SK-N-MC (cell line): Measurements from ENCODE around the gene SERF1B.
"Not testable (repeated sequence)": the region's sequence is repeated elsewhere in the genome, so short reads cannot be mapped to it uniquely, and the experiment has no call there.

Source experiments
- DNase-seq: peaks from one replicate; pipeline ENCODE4 v3.0.0-alpha.2; 2011; ENCODE audit warnings: low read depth, low spot score
- H3K27ac ChIP-seq: fragments of 200-600 bp; sonication (generic); 2 replicates; pipeline ENCODE4 v1.5.1; 2016; ENCODE audit warnings: mixed run types
- H3K36me3 ChIP-seq: fragments of 200-600 bp; sonication (generic); 2 replicates; pipeline ENCODE4 v1.6.1; 2017; ENCODE audit warnings: antibody characterized with exemption, low read length, mixed read lengths; ENCODE audit not compliant: insufficient read depth
- H3K4me3 ChIP-seq: fragments of 200-600 bp; sonication (generic); 2 replicates; pipeline ENCODE4 v1.5.1; 2016
- H3K9ac ChIP-seq: fragments of 200-600 bp; sonication (generic); 2 replicates; pipeline ENCODE4 v1.8.0; 2017; ENCODE audit warnings: mixed run types, mixed read lengths; ENCODE audit not compliant: insufficient read length
- H3K9me3 ChIP-seq: fragments of 200-600 bp; sonication (generic); 2 replicates; pipeline ENCODE4 v1.6.1; 2017; ENCODE audit warnings: low read depth, mild to moderate bottlenecking, antibody characterized with exemption, low read length, moderate library complexity, mixed read lengths

Gene SERF1B

GRCh38 chr5:70025106-70025844, at the start of gene SERF1B:
Gene SERF1B, plus strand, starts transcription at chr5:70025251. Its CDS starts 201 bp downstream, at chr5:70025452.
- H3K36me3 ChIP-seq, H3K9me3 ChIP-seq, H3K4me3 ChIP-seq, H3K27ac ChIP-seq, H3K9ac ChIP-seq, DNase-seq: not testable (repeated sequence)

DNA sequence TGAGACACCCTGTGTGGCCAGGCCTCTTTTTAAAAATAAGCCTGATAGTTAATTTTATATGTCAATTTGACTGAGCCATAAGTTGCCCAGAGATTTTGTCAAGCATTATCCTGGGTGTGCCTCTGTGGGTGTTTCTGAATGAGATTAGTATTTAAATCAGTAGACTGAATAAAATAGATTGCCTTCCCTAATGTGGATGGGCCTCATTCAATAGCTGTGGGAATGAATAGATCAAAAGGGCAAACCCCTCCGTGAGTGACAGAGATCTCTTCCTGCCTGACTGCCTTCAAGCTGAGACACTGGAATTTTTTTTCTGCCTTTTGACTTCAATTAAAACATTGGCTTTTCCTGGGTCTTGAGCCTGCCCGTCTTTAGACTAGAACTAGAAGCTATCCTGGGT, 33.3 kb upstream of the SERF1B start:
- H3K4me3 ChIP-seq, H3K9ac ChIP-seq, H3K9me3 ChIP-seq, H3K36me3 ChIP-seq, H3K27ac ChIP-seq, DNase-seq: not testable (repeated sequence)

- H3K27ac ChIP-seq, DNase-seq, H3K9me3 ChIP-seq, H3K9ac ChIP-seq, H3K36me3 ChIP-seq, H3K4me3 ChIP-seq: not testable (repeated sequence)
Observed at GRCh38 chr5:69995535-69995934, 29.5 kb upstream of the SERF1B start.

GRCh38 chr5:70020660-70021059, 4.4 kb upstream of the SERF1B start:
- not testable (repeated sequence) for H3K27ac ChIP-seq, H3K36me3 ChIP-seq, H3K9me3 ChIP-seq, H3K9ac ChIP-seq, H3K4me3 ChIP-seq, DNase-seq

DNA sequence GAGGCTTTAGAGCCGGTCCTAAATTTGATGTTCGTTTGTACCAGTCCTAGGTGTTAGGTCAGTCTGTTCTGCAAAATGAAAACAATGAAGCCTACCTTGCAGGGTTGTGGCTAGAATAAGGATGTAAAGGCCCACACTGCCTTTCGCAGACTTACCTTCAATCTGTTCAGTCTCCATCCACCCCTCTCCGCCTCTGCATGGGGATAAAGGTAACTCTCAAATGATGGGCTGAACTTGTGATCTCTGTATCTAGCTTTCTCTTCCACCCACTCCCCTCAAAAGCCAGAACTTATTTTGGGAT, 744 bp downstream of the SERF1B start:
- not testable (repeated sequence) for H3K27ac ChIP-seq, H3K9ac ChIP-seq, H3K4me3 ChIP-seq, H3K36me3 ChIP-seq, DNase-seq, H3K9me3 ChIP-seq

- not testable (repeated sequence) for H3K36me3 ChIP-seq, H3K4me3 ChIP-seq, H3K27ac ChIP-seq, H3K9me3 ChIP-seq, H3K9ac ChIP-seq, DNase-seq
Observed at GRCh38 chr5:70031204-70031603, 6.2 kb downstream of the SERF1B start.

- H3K27ac ChIP-seq, H3K36me3 ChIP-seq, DNase-seq, H3K9me3 ChIP-seq, H3K4me3 ChIP-seq, H3K9ac ChIP-seq: not testable (repeated sequence)
Observed at GRCh38 chr5:70041411-70041810, 16.4 kb downstream of the SERF1B start.

GRCh38 chr5:70049790-70050142, 24.7 kb downstream of the SERF1B start:
- H3K4me3 ChIP-seq, H3K27ac ChIP-seq, H3K36me3 ChIP-seq, H3K9me3 ChIP-seq, H3K9ac ChIP-seq, DNase-seq: not testable (repeated sequence)

GRCh38 chr5:70056289-70056942, 31.4 kb downstream of the SERF1B start:
- H3K9me3 ChIP-seq, H3K27ac ChIP-seq, DNase-seq, H3K4me3 ChIP-seq, H3K9ac ChIP-seq, H3K36me3 ChIP-seq: not testable (repeated sequence)

DNA sequence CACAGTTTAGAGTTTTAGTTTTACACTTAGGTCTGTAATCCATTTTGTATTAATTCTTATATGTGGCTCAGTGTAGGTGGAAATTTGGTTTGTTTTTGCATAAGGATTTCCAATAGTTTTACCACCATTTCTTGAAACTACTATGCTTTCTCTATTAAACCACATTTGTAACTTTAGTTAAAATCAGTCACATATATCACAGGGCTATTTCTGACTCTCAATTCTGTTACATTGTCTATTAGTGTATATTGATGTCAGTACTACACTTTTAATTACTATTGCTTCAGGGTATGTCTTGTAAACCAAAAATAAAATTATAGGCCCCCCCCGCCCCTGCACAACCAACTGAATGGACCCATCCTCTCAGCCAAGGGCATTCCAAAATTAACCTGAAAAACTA, 32.1 kb downstream of the SERF1B start:
- H3K27ac ChIP-seq, H3K9ac ChIP-seq, H3K4me3 ChIP-seq, H3K9me3 ChIP-seq, H3K36me3 ChIP-seq, DNase-seq: not testable (repeated sequence)

DNA sequence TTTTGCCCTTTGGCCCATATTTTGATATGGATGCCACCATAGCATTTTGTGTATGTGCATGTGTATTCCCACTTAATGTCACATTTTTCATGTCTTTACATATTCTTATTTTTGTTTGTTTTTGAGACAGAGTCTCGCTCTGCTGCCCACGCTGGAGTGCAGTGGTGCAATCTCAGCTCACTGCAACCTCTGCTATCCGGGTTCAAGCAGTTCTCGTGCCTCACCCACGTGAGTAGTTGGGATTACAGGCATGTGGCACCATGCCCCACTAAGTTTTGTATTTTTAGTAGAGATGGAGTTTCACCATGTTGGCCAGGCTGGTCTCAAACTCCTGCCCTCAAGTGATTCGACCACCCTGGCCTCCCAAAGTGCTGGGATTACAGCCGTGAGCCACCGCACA, 52.6 kb downstream of the SERF1B start:
- not testable (repeated sequence) for H3K9me3 ChIP-seq, DNase-seq, H3K9ac ChIP-seq, H3K4me3 ChIP-seq, H3K36me3 ChIP-seq, H3K27ac ChIP-seq

GRCh38 chr5:70088907-70089464, 63.9 kb downstream of the SERF1B start:
- not testable (repeated sequence) for H3K27ac ChIP-seq, DNase-seq, H3K9me3 ChIP-seq, H3K36me3 ChIP-seq, H3K9ac ChIP-seq, H3K4me3 ChIP-seq

DNA sequence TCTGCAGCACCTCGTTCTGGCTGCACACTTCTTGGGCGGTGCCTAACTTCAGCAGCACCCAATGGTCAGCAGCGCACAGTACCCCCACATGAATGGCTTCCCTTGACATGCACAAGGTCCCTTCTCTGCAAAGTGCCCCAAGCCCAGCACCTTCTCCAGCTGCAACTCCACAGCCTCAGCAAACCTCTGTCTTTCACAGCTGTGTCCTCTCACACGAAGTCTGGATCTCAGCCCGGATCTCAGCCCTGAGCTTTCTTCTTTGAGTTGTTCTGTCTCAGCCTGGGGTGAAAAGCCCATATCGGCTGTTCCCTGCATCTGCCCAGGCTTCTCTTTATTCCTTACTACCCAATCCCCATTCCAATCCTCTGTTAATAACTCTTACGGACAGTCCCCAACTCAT, 66.7 kb downstream of the SERF1B start:
- H3K9me3 ChIP-seq, H3K9ac ChIP-seq, H3K27ac ChIP-seq, DNase-seq, H3K4me3 ChIP-seq, H3K36me3 ChIP-seq: not testable (repeated sequence)
